HG03469 (cell line): Measurements from ENCODE around the gene PRIMPOL.
"Not testable (repeated sequence)": the region's sequence is repeated elsewhere in the genome, so short reads cannot be mapped to it uniquely, and the experiment has no call there.

Source experiments
- ATAC-seq: cut with Tn5 transposase; IDR thresholded peaks from one replicate; pipeline ENCODE4 v1.9.1; 2021; ENCODE audit warnings: mild to moderate bottlenecking, moderate library complexity, moderate number of reproducible peaks; ENCODE audit not compliant: unreplicated experiment

The PRIMPOL gene, protein sequence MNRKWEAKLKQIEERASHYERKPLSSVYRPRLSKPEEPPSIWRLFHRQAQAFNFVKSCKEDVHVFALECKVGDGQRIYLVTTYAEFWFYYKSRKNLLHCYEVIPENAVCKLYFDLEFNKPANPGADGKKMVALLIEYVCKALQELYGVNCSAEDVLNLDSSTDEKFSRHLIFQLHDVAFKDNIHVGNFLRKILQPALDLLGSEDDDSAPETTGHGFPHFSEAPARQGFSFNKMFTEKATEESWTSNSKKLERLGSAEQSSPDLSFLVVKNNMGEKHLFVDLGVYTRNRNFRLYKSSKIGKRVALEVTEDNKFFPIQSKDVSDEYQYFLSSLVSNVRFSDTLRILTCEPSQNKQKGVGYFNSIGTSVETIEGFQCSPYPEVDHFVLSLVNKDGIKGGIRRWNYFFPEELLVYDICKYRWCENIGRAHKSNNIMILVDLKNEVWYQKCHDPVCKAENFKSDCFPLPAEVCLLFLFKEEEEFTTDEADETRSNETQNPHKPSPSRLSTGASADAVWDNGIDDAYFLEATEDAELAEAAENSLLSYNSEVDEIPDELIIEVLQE

DNA sequence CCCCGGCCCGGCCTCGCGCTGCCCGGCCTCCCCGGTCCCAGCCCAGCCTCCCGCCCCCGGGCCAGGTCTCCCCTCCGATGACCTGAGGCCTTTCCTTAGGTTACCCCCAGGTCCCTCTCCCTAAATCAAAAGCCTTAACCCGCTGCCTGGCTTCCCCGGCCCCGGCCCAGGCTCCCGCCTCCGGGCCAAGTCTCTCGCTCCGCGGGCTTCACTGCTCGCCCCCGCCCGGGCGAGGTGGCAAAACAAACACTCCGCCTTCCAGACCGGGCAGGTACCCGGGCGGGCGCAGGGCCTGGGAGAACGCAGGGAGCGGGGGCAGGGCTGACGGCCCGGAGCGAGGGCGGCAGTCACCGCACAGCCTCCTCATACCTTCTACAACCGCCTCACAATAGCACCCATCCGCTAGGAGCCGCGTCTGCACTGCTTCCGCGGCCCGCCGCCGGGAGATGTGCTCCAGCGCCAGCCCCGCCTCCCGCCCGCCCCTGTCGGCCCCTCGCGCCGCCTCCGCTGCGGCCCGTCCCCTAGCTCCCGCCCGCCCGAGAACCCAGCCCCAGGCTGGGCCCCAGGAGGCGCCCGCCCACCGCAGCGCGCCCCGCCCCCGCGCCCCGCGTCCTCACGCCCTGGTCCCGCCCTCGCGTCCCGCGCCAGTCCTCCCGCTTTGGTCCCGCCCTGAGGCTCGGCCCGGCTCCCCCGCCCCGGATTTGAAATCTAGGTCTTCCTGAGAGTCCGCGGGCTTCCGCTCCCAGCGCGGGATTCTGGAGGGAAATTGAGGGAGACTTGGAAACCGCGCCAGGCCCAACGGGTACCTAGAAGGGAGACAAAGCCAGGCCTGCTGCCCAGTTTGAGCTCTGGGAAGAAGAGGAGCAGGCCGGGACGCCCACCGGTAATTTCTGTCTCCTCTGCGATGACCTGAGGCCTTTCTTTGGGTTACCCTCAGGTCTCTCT, at the start of gene PRIMPOL, which contains the start of gene CASP3:
Gene PRIMPOL (plus strand): TSS at position 713 of the 945 bp plus-strand sequence. CDS start 7,403 bp downstream, outside the sequence.
Gene CASP3 (minus strand): TSS at position 422 of the 945 bp plus-strand sequence. CDS start 10,994 bp downstream, outside the sequence.
- peak; percentile 81 for ATAC-seq

DNA sequence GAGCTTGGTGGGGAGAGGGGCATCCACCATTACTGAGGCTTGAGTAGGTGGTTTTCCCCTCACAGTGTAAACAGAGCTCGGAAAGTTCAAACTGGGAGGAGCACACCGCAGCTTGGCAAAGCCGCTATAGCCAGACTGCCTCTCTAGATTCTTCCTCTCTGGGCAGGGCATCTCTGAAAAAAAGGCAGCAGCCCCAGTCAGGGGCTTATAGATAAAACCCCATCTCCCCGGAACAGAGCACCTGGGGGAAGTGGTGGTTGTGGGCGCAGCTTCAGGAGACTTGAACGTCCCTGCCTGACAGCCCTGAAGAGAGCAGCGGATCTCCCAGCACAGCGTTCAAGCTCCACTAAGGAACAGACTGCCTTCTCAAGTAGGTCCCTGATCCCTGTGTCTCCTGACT, 48.6 kb upstream of the PRIMPOL start:
- ATAC-seq, result not testable (repeated sequence)

DNA sequence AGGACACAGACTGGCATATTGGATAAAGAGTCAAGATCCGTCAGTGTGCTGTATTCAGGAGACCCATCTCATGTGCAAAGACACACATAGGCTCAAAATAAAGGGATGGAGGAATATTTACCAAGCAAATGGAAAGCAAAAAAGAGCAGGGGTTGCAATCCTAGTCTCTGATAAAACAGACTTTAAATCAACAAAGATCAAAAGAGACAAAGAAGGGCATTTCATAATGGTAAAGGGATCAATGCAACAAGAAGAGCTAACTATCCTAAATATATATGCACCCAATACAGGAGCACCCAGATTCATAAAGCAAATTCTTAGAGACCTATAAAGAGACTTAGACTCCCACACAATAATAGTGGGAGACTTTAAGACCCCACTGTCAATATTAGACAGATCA, 46.7 kb upstream of the PRIMPOL start:
- not testable (repeated sequence) for ATAC-seq

DNA sequence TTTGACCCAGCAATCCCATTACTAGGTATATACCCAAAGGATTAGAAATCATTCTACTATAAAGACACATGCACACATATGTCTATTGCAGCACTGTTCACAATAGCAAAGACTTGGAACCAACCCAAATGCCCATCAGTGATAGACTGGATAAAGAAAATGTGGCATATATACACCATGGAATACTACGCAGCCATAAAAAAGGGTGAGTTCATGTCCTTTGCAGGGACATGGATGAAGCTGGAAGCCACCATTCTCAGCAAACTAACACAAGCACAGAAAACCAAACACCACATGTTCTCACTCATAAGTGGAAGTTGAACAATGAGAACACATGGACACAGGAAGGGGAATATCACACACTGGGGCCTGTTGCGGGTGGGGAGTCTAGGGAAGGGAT, 42.1 kb upstream of the PRIMPOL start:
- ATAC-seq, result not testable (repeated sequence)

DNA sequence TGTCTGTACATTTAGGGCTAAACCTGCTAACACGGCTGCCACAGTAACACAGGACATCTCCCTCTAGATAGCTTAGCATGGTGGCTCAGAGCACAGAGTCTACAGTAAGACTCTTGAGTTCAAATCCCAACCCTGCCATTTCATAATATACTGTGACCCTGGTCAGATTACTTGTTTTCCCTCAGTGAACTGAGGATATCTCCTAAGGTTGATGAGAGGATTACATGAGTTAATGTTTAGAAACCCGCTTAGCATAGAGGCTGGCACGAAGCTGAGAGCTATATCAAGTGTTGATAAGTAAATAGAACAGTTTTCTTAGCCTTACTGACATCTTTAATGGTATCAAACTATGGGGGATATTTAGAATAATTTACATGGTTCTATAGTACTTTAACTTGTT, 37.5 kb upstream of the PRIMPOL start:
- ATAC-seq, result no peak

DNA sequence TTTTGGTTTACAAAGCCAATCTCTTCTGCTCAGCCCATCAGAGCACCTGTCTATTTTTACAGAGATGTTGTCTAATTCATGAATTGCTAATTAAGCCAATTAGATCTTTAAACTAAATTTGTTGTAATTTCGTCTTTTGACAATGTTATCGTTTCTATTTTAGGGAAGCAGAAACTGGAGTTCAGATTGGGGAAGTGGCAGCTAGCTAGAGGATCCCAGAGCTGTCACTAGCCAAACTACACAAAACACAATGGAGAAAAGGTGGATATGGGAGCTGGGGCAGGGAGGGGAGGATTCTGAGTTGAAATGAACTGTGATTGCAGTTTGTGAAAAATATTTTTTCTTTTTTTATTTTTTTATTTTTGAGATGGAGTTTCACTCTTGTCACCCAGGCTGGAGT, 36.1 kb upstream of the PRIMPOL start:
- ATAC-seq, result no peak

DNA sequence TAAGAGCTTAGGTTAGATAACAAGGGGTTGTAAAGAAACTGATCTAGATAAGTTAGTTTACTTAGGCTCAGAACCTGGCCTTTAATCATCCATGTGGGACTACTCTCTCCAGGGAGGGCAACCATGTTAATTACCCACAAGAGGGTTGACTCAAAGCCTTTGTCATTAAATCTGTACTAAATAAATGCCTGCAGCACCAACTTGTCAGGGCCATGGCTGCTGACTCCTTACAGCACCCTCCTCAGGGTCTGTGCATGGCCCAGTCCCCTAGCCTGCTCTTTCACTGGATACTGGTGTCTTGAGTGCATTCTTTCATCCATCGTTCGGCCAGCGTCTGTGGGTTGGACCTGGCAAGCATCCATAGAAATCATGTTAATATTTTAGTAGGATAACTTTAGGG, 35.0 kb upstream of the PRIMPOL start:
- ATAC-seq, result no peak

DNA sequence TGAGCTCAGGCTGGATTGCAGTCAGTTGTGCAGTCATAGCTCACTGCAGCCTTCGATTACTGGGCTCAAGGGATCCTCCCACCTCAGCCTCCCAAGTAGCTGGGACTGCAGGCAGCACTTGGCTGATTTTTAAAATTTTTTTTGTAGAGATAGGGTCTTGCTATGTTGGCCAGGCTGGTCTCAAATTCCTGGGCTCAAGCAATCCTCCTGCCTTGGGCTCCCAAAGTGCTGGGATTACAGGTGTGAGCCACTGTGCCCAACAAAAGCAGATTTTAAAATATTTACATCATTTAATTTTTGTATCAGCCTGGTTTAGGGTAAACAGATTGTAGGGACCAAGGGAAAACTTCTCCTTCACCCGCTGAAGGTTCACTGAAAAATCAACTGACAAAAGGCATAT, 33.4 kb upstream of the PRIMPOL start:
- ATAC-seq, result not testable (repeated sequence)

DNA sequence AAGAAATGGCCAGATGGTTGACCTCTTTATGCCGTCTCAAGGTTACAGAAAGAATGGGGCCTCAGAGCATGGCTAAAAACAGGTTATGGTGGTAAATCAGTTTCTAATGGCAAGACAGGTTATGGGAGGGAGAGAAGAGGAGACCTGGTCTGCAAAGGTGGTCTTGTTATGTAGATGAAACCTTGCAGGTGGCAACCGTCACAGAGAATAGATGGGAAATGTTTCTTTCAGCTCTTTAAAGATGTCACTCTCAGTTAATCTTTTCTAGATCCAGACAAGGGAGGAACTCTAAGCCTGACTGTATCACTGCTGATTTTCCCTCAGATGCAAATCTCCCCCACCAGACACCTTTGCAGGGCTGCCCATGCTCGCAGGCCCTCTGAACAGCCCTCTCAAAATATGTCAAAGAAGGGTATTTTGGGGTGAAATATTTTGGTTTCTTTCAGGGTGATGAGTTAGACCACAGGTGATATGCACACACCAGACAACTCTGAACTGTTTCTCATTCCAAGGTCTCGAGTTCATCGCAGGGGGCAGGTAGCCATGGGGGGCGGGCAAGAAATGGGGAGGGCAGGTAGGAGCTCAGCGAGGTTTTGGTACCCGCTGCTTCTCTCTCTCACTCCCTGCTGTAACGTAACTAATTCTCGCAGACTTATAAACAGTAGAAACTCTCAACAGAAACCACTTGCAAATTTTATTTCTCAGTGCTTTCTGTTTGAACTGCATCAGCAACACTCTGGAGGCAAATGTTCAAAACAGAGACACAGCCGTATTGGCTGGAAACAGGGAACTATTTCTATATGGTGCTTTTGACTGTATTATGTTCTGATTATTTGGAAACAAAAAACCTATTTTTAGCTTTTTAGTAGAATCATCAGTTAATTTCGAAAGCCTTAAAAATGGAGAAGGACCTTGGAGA, 32.6 kb upstream of the PRIMPOL start:
- ATAC-seq, result peak; percentile 55

DNA sequence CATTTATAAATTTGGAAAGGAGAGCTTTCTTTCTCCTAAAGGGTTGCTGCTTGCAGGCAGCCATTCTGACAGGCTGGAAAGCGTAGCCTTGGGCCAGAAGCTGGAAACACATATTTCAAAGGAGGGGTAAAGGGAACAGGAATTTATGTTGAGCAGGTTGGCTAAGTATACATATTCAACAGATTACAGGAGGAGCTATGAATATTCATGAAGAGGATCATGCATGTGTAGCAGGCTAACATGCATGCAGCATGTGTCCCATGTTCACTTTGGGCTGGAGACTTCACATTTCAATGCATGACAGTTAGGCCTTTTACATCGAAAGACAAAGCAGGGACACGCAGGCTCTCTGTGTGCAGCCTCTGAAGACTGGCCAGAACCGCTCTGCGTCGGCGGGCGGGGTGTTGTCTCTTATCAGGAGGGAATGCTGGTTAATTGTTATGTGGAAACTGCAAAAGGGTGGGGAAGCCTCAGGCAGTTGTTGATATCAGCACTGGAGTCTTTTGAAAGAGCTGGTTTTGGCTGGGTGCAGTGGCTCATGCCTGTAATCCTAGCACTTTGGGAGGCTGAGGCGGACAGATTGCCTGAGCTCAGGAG, 31.8 kb upstream of the PRIMPOL start:
- ATAC-seq, result no peak

DNA sequence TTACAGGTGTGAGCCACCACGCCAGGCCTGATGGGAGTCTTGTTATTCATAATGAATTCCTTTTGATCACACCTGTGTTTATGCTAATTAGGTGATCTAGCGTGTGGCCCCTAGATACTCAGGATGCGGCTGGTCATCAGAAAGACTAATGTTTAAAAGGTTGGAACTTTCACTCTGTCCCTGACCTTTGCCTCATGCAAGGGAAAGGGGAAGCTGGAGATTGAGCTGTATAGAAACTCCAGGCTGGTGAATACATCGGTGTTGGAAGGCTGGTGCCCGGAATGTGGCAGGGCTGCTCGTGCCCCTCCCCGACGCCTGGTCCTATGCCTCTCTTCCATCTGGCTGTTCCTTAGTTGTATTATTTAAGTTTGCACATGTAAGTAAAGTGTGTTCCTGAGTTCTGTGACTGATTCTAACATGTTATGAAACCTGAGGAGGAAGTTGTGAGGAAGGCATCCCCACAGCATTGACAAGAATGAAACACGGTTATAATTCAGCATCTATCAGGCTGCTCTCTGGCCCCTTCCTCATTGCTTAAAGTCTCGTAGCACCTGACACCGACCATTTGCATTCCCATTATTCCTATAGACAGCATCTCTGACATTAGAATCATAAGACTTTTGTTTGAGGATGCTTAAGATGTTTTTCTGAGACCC, 29.2 kb upstream of the PRIMPOL start:
- no peak for ATAC-seq

DNA sequence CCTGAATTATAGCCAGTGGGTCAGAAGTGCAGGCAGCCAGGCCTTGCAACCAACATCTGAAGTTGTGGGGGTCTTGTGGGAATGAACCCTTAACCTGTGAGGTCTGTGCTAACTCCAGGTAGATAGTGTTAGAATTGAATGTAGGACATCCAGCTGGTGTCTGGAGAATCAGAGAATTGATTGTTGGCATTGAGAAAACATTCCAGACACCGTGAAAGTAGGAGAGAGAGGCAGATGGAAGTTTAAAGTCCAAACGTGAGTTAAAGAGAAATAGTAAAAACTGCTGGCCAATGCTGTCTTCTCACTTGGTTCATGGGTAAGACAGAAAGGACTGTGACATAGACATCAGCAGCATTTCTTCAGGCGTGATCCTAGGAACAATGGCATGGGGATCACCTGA, 28.0 kb upstream of the PRIMPOL start:
- no peak for ATAC-seq

DNA sequence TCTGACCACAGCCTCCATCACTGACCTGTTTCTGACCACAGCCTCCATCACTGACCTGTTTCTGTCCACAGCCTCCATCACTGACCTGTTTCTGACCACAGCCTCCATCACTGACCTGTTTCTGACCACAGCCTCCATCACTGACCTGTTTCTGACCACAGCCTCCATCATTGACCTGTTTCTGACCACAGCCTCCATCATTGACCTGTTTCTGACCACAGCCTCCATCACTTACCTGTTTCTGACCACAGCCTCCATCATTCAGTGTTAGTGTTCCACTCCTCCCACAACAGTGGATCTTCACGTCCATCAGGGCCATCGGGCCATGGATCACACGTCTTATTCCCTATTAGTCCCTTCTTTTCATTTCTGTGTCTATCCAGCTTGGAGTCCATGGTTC, 25.0 kb upstream of the PRIMPOL start:
- not testable (repeated sequence) for ATAC-seq

DNA sequence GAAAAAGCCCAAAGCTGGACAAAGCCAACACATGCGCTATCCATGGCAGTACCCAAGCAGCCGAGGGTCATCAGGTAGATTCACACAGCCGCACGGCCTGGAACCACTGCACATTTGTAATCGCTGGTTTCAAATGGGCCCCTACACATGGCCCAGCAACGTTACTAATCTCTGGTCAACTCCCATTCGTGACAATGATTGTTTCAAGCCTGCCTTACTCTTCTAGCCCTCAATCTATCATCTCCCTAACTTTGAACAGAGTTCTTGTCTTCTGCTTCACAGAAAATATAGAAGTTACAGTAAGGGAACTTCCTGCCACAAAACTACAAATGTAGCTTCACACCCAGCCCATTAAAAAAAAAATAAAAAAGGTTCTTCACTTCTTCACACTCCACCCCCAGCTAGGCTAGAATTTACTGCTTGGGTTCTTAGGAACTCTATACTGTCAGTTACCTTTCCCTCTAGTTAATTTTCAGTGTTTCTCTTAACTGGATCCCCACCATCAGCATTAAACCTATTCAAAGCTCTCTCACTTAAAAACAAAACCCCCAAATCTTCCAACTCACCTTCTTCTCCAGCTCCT, 24.5 kb upstream of the PRIMPOL start:
- no peak for ATAC-seq

DNA sequence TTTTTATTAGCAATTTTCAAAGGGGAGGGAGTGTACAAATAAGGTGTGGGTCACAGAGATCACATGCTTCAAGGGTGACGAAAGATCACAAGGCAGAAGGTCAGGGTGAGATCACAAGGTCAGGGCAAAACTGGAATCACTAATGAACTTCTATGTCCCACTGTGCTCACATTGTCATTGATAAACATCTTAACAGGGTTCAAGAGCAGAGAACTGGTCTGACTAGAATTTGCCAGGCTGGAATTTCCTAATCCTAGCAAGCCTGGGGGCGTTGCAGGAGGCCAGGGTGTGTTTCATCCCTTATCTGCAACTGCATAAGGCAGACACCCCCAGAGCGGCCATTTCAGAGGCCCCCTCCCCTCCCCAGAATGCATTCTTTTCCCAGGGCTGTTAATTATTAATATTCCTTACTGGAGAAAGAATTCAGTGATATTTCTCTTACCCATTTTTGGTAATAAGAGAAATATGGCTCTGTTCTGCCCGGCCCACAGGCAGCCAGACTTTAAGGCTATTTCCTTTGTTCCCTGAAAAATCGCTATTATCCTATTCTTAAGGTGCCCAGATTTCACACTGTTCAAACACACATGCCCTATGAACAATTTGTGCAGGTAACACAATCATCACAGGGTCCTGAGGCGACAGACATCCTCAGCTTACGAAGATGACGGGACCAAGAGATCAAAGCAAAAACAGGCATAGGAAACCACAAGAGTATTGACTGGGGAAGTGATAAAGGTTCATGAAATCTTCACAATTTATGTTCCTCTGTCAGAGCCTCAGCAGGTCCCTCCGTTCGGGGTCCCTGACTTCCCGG, 23.5 kb upstream of the PRIMPOL start:
- not testable (repeated sequence) for ATAC-seq

DNA sequence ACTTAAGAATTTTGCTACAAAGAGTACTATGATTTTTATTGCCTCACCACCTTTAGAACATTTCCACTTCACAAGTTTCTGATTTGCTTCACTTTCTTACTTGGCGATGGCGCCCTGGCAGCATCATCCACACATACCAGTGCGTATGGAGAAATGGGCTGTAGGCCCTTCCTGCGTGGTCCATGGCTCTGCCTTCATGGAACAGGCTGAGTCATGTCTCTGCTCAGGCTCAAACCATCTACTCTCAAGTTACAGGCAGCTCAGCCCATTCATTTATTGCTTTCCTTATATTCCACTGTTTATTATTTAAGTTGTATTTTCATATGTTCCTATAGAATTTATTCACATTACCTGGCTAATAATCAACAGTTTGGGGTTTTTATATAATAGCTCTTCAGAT, 21.4 kb upstream of the PRIMPOL start:
- ATAC-seq, result no peak

DNA sequence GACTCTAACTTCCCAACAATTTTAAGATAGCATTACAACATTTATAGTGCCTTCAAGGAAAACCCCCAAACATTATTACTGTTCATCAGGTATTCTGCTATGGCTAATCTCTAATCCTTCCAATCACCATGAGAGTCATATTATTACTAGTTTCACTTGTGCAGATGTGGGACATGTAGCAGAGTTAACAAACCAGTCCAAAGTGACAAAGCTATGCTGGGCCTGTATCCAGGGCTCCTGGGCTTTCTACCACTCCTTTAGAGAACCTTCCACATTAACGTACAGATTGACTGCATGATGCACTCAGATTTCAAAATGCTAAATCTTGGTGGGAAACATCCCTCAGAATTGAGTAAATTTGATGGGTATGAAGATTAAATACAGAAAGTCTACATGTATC, 16.7 kb upstream of the PRIMPOL start:
- ATAC-seq, result no peak

DNA sequence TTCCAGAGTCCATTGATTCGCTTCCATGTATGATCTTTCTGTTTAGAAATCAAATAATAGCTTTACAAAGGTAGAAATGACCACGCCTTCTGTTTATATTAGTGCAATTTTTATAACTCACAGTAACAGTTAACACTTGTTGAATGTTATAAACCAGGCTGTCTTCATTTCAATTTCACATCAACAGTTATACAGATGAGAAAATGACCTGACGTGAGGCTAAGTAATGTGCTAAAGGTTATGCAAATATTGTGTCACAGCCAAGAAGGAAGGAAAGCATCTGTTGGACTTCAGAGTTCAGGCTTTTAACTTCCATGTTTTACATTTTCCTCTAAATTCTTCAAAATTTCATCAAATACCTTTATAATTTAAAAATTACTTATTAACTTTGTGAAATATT, 14.2 kb upstream of the PRIMPOL start:
- ATAC-seq, result no peak
